Stimulated activated CD8-positive, alpha-beta memory T cell treated with anti-CD3 and anti-CD28 coated beads, Interleukin-4, amount 100 ng/mL, for 1 hour (primary cell): ENCODE measurements around the gene POLR2C.
"Not testable (repeated sequence)": the region's sequence is repeated elsewhere in the genome, so short reads cannot be mapped to it uniquely, and the experiment has no call there.

Experiments used
- DNase-seq, 2 donors: peaks; one replicate each; pipeline ENCODE4 v3.0.0-alpha.2; 2020; ENCODE audit warnings: low read depth in 2 of 2, low spot score in 1 of 2

The POLR2C gene

GRCh38 chr16:57478396-57479204, 16.1 kb downstream of the POLR2C start:
- no peak for DNase-seq

DNA sequence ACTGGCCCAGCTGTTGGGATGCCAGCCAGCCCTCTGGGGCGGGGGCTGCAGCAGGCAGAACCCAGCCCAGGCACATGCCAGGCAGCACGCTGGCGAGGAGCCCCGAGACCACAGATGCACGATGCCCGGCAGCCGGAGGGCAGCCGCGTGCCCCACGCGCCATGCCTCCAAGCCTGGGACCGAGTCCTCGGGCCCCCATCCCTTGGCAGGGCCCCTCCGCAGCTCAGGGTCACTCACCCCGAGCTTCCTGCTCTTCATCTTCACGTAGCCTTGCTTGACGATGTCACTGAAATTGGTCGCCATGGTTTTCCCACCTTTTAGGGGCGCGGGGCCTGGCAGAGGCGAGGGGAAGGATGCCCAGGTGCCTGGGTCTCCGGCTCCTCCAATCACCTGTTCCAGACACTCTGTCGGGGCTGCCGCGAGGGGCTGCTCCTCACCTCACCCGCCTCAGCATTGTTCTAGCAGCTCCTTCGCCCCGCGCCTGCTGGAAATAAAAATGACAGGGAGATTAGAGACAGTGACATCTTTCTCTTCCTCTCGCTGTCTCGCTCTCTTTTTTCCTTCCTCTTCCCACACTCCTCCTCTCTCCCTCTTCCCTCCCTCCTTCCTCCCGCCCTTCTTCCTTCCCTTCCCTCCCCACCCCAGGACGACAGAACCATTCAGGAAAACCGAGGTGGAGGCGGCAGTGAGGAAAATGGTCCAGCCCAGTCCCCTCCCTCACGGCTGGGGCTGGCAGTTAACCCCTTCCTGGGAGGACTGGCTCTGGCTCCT, 16.9 kb downstream of the POLR2C start:
- no peak for DNase-seq

- no peak for DNase-seq
Observed at GRCh38 chr16:57479976-57480753, 17.7 kb downstream of the POLR2C start.

- DNase-seq, result no peak
Observed at GRCh38 chr16:57480754-57481230, 18.3 kb downstream of the POLR2C start.

- DNase-seq, result no peak
Observed at GRCh38 chr16:57481421-57481820, 18.9 kb downstream of the POLR2C start.

- DNase-seq, result no peak
Observed at GRCh38 chr16:57482845-57483545, 20.5 kb downstream of the POLR2C start.

DNA sequence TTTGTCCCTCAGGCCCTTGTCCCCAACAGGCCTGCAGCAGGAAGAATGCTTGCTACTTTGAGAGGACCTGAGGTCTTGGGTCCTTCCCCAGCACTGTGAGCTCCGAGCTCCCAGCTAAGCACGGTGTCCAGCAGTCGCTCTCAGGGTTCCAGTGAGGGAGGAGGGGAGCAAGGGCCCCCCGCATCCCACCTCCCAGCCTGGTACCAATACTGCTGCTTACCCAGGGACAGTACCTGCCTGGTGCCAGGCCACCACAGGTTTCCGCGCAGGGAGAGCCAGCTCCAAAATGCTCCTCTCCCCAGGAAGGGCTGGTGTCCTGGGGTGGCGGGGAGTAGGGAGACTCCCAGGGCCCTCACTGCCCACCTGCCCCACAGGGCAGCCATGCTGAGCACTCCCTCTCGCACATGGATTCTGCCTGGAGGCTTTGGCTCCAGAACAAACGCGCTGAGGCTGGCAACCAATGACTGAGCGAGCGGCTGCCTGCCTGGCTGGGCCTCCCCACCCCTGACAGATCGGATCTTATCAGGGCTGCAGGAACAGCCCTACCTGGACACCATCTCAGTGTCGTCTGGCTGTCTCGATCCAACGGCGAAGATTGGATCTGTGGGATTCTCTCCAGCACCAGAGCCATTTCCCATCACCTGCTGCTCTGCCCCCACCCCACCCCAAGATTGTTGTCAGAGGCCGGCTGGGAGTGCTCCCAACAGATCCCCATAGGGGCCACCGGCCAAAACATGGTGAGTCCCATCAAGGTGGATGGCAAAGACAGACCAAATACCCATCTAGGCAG, 21.4 kb downstream of the POLR2C start:
- no peak for DNase-seq

DNA sequence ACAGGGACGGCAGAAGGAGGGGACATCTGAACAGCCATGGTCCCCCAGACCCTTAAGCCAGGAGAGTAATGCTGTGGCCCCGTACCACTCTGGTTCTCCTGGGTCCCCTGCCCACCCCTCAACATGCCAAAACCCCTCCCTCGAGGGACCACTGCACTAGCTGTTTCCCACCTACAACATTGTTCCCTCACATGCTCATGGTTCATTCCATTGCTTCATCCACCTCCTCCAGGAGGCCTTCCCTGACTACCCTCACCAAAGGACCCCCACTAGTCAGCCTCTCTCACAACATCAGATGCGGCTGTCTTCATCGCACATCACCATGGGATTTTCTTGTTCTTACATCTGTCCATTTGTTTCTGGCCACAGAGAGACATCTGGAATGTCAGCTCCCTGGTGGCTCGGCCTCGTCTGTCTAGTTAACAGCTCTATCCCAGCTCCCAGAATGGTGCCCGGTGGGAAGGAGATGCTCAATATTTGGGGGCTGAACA, 22.1 kb downstream of the POLR2C start:
- DNase-seq, result no peak

- no peak for DNase-seq
Observed at GRCh38 chr16:57485091-57485915, 22.8 kb downstream of the POLR2C start.

GRCh38 chr16:57485916-57486857, 23.7 kb downstream of the POLR2C start, which contains the start of gene DOK4:
Gene DOK4 (minus strand): TSS chr16:57486493. CDS start chr16:57479507, 6,986 bp downstream.
- DNase-seq, result peak; percentile 30 to 56

- no peak for DNase-seq
Observed at GRCh38 chr16:57486858-57487834, 24.7 kb downstream of the POLR2C start.

- DNase-seq, result no peak
Observed at GRCh38 chr16:57489229-57489628, 26.8 kb downstream of the POLR2C start.

DNA sequence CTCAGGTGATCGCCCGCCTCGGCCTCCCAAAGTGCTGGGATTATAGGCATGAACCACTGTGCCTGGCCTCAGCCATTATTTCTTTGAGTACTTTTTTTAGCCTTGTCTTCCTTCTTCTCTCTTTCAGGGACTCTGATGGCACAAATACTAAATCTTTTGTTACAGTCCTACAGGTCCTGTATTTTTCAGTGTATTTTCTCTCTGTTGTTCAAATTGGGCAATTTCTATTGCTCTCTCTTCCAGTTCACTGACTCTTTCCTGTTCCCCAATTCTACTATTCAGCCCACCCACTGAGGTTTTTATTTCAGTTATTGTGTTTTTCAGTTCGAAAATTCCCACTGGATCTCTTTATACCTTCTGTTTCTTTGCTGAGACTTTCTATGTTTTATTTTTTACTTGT, 31.3 kb downstream of the POLR2C start:
- DNase-seq, result no peak

GRCh38 chr16:57497121-57497520, 34.6 kb downstream of the POLR2C start:
- DNase-seq, result no peak

DNA sequence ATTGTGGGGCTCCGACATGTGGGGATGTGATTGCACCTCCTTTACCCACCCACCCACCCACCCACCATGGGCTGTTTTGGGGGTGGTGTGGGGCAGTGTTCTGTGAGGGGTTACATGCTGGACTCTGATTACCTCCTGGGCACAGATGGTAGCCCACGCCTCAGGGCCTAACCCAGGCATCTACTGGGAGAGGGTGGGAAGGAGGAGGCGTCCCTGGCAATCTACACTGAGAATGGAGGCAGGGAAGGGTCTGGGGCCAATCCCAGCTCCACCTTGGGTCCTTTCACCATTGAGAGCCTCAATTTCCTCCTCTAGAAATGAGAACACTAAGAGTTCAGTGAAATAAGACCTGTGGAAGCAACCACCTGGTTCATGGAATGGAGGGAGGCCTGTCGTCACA, 35.6 kb downstream of the POLR2C start:
- DNase-seq, result no peak

DNA sequence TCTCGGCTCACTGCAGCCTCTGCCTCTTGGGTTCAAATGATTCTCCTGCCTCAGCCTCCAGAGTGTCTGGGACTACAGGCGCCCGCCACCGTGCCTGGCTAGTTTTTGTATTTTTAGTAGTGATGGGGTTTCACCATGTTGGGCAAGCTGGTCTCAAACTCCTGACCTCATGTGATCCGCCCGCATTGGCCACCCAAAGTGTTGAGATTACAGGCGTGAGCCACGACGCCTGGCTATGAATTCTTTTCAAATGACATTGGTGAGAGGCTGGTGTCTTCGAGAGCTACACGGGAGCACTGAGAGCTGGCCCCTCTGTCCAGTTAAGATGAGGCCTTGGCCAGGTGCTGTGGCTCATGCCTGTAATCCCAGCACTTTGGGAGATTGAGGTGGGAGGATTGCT, 37.5 kb downstream of the POLR2C start:
- not testable (repeated sequence) for DNase-seq
